Stomach (tissue), 4 donors: ENCODE data around the gene CRIP2.

Source experiments
- POLR2A ChIP-seq, 4 donors: fragments of 450-650 bp; IDR thresholded peaks; one replicate each; pipeline ENCODE4 v1.6.1; 2016; ENCODE audit warnings: antibody characterized with exemption in 4 of 4, control low read depth in 2 of 4, mild to moderate bottlenecking in 1 of 4, moderate library complexity in 1 of 4
- POLR2AphosphoS5 ChIP-seq, 3 donors: sonication (generic); formaldehyde crosslinking; IDR thresholded peaks; one replicate each; pipeline ENCODE4 v1.6.1; 2016; ENCODE audit warnings: antibody characterized with exemption in 3 of 3

- TF ChIP-seq POLR2AphosphoS5 (IDR thresholded peaks at IDR 0.05) (no peak), POLR2A (IDR thresholded peaks at IDR 0.05) (no peak)
Measured at GRCh38 chr14:105472486-105472991, 2.1 kb upstream of the CRIP2 start.
